Measurements from ENCODE around the gene GRB10.

DNA sequence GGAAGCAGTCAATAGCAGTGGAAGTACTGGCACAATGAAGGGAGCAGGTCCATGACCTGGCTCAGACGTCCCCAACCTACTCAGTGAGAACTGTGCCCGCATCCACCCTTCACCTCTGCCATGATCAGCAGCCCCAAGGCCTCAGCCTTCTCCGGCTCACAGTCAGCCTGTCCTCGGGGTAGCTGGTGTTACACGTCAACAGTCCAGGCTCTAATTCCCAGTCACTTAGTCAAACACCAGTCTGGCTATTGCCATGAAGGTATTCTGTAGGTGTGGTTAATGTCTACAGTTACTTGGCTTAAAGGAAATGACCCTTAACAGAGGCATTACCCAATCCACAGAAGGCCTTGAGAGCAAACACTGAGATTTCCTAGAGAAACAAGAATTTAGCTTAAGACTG is 49.1 kb downstream of the GRB10 start:
- TF ChIP-seq, protein P1, sequence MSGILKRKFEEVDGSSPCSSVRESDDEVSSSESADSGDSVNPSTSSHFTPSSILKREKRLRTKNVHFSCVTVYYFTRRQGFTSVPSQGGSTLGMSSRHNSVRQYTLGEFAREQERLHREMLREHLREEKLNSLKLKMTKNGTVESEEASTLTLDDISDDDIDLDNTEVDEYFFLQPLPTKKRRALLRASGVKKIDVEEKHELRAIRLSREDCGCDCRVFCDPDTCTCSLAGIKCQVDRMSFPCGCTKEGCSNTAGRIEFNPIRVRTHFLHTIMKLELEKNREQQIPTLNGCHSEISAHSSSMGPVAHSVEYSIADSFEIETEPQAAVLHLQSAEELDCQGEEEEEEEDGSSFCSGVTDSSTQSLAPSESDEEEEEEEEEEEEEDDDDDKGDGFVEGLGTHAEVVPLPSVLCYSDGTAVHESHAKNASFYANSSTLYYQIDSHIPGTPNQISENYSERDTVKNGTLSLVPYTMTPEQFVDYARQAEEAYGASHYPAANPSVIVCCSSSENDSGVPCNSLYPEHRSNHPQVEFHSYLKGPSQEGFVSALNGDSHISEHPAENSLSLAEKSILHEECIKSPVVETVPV (CRISPR knock-in tag; IDR thresholded peaks at IDR 0.05): no peak
- TF ChIP-seq ZFP3 (CRISPR knock-in tag; IDR thresholded peaks at IDR 0.05) (no peak), GLIS3 (CRISPR knock-in tag; IDR thresholded peaks at IDR 0.05) (no peak), ARNTL (CRISPR knock-in tag; IDR thresholded peaks at IDR 0.05; ENCODE audit: borderline replicate concordance, low read depth) (no peak), ZFP30 (CRISPR knock-in tag; IDR thresholded peaks at IDR 0.05) (no peak), RARB (CRISPR knock-in tag; IDR thresholded peaks at IDR 0.05) (no peak), ZNF70 (CRISPR knock-in tag; IDR thresholded peaks at IDR 0.05) (no peak)
- TF ChIP-seq, protein P2, sequence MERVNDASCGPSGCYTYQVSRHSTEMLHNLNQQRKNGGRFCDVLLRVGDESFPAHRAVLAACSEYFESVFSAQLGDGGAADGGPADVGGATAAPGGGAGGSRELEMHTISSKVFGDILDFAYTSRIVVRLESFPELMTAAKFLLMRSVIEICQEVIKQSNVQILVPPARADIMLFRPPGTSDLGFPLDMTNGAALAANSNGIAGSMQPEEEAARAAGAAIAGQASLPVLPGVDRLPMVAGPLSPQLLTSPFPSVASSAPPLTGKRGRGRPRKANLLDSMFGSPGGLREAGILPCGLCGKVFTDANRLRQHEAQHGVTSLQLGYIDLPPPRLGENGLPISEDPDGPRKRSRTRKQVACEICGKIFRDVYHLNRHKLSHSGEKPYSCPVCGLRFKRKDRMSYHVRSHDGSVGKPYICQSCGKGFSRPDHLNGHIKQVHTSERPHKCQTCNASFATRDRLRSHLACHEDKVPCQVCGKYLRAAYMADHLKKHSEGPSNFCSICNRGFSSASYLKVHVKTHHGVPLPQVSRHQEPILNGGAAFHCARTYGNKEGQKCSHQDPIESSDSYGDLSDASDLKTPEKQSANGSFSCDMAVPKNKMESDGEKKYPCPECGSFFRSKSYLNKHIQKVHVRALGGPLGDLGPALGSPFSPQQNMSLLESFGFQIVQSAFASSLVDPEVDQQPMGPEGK (CRISPR knock-in tag; IDR thresholded peaks at IDR 0.05; ENCODE audit: borderline replicate concordance): no peak
